Measurements from ENCODE around the gene KCTD16.

KCTD16 gene

DNA sequence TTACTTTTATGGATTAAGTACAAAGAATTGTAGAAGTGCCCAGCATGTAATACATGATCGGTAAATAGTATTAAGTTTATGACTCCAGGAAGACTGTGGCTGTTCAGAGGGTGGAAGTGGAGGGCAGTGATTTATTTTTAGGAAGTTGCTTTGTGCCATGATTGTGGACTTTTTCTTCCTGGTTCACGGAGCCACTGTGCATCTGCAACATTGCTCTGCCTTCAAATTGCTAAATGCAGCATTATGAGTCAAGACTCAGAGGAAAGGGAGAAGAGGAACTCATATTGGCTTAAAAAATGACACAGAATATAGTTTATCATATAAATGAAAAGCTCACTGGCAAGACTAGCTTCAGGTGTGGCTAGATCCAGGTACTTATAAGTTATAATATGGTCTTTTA, 301.5 kb downstream of the KCTD16 start:
- no peak for ATAC-seq

DNA sequence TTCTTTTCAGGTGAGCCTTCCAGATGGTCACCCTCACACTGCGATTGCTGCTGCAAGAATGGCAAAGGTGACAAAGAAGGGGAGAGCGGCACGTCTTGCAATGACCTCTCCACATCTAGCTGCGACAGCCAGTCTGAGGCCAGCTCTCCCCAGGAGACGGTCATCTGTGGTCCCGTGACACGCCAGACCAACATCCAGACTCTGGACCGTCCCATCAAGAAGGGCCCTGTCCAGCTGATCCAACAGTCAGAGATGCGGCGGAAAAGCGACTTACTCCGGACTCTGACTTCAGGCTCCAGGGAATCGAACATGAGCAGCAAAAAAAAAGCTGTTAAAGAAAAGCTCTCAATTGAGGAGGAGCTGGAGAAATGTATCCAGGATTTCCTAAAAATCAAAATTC, 303.0 kb downstream of the KCTD16 start:
- ATAC-seq: no peak
- TF ChIP-seq, protein P1, sequence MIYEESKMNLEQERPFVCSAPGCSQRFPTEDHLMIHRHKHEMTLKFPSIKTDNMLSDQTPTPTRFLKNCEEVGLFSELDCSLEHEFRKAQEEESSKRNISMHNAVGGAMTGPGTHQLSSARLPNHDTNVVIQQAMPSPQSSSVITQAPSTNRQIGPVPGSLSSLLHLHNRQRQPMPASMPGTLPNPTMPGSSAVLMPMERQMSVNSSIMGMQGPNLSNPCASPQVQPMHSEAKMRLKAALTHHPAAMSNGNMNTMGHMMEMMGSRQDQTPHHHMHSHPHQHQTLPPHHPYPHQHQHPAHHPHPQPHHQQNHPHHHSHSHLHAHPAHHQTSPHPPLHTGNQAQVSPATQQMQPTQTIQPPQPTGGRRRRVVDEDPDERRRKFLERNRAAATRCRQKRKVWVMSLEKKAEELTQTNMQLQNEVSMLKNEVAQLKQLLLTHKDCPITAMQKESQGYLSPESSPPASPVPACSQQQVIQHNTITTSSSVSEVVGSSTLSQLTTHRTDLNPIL (CRISPR knock-in tag; IDR thresholded peaks at IDR 0.05; ENCODE audit: low read depth): no peak
- TF ChIP-seq, protein P2, sequence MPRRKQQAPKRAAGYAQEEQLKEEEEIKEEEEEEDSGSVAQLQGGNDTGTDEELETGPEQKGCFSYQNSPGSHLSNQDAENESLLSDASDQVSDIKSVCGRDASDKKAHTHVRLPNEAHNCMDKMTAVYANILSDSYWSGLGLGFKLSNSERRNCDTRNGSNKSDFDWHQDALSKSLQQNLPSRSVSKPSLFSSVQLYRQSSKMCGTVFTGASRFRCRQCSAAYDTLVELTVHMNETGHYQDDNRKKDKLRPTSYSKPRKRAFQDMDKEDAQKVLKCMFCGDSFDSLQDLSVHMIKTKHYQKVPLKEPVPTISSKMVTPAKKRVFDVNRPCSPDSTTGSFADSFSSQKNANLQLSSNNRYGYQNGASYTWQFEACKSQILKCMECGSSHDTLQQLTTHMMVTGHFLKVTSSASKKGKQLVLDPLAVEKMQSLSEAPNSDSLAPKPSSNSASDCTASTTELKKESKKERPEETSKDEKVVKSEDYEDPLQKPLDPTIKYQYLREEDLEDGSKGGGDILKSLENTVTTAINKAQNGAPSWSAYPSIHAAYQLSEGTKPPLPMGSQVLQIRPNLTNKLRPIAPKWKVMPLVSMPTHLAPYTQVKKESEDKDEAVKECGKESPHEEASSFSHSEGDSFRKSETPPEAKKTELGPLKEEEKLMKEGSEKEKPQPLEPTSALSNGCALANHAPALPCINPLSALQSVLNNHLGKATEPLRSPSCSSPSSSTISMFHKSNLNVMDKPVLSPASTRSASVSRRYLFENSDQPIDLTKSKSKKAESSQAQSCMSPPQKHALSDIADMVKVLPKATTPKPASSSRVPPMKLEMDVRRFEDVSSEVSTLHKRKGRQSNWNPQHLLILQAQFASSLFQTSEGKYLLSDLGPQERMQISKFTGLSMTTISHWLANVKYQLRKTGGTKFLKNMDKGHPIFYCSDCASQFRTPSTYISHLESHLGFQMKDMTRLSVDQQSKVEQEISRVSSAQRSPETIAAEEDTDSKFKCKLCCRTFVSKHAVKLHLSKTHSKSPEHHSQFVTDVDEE (CRISPR knock-in tag; IDR thresholded peaks at IDR 0.05): no peak
- TF ChIP-seq ZFP30 (CRISPR knock-in tag; IDR thresholded peaks at IDR 0.05) (no peak), ZNF70 (CRISPR knock-in tag; IDR thresholded peaks at IDR 0.05) (no peak), SNAI2 (CRISPR knock-in tag; IDR thresholded peaks at IDR 0.05) (no peak), BACH2 (CRISPR knock-in tag; IDR thresholded peaks at IDR 0.05; ENCODE audit: borderline replicate concordance) (no peak), TCF4 (CRISPR knock-in tag; IDR thresholded peaks at IDR 0.05; ENCODE audit: borderline replicate concordance) (no peak), ZNF565 (CRISPR knock-in tag; conservative IDR thresholded peaks at IDR 0.05; ENCODE audit: low read depth) (no peak), GLIS3 (CRISPR knock-in tag; IDR thresholded peaks at IDR 0.05) (no peak), ISL1 (CRISPR knock-in tag; IDR thresholded peaks at IDR 0.05) (no peak), ZFP3 (CRISPR knock-in tag; IDR thresholded peaks at IDR 0.05) (no peak), ZC3H10 (CRISPR knock-in tag; IDR thresholded peaks at IDR 0.05) (no peak), RARB (CRISPR knock-in tag; IDR thresholded peaks at IDR 0.05) (no peak), ARNTL (CRISPR knock-in tag; IDR thresholded peaks at IDR 0.05; ENCODE audit: borderline replicate concordance, low read depth) (no peak), ESRRG (CRISPR knock-in tag; IDR thresholded peaks at IDR 0.05) (no peak), CSDC2 (CRISPR knock-in tag; IDR thresholded peaks at IDR 0.05) (no peak)
- TF ChIP-seq, protein P3, sequence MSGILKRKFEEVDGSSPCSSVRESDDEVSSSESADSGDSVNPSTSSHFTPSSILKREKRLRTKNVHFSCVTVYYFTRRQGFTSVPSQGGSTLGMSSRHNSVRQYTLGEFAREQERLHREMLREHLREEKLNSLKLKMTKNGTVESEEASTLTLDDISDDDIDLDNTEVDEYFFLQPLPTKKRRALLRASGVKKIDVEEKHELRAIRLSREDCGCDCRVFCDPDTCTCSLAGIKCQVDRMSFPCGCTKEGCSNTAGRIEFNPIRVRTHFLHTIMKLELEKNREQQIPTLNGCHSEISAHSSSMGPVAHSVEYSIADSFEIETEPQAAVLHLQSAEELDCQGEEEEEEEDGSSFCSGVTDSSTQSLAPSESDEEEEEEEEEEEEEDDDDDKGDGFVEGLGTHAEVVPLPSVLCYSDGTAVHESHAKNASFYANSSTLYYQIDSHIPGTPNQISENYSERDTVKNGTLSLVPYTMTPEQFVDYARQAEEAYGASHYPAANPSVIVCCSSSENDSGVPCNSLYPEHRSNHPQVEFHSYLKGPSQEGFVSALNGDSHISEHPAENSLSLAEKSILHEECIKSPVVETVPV (CRISPR knock-in tag; IDR thresholded peaks at IDR 0.05): no peak
- TF ChIP-seq, protein P4, sequence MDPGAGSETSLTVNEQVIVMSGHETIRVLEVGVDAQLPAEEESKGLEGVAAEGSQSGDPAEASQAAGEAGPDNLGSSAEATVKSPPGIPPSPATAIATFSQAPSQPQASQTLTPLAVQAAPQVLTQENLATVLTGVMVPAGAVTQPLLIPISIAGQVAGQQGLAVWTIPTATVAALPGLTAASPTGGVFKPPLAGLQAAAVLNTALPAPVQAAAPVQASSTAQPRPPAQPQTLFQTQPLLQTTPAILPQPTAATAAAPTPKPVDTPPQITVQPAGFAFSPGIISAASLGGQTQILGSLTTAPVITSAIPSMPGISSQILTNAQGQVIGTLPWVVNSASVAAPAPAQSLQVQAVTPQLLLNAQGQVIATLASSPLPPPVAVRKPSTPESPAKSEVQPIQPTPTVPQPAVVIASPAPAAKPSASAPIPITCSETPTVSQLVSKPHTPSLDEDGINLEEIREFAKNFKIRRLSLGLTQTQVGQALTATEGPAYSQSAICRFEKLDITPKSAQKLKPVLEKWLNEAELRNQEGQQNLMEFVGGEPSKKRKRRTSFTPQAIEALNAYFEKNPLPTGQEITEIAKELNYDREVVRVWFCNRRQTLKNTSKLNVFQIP (CRISPR knock-in tag; IDR thresholded peaks at IDR 0.05; ENCODE audit: borderline replicate concordance, low read depth): no peak

More for the DNA sequence above, 301.5 kb downstream of the KCTD16 start:
- TF ChIP-seq SNAI2 (CRISPR knock-in tag; IDR thresholded peaks at IDR 0.05) (no peak), ZNF8 (CRISPR knock-in tag; IDR thresholded peaks at IDR 0.05) (no peak), RARB (CRISPR knock-in tag; IDR thresholded peaks at IDR 0.05) (no peak), ZNF70 (CRISPR knock-in tag; IDR thresholded peaks at IDR 0.05) (no peak), ZFP30 (CRISPR knock-in tag; IDR thresholded peaks at IDR 0.05) (no peak), TOX (CRISPR knock-in tag; IDR thresholded peaks at IDR 0.05; ENCODE audit: borderline replicate concordance) (no peak), ESRRG (CRISPR knock-in tag; IDR thresholded peaks at IDR 0.05) (no peak), ZNF565 (CRISPR knock-in tag; conservative IDR thresholded peaks at IDR 0.05; ENCODE audit: low read depth) (no peak), CSDC2 (CRISPR knock-in tag; IDR thresholded peaks at IDR 0.05) (no peak), ZC3H10 (CRISPR knock-in tag; IDR thresholded peaks at IDR 0.05) (no peak)
- TF ChIP-seq, protein P2 (CRISPR knock-in tag; IDR thresholded peaks at IDR 0.05): no peak
- TF ChIP-seq, protein P4 (CRISPR knock-in tag; IDR thresholded peaks at IDR 0.05; ENCODE audit: borderline replicate concordance, low read depth): no peak
- TF ChIP-seq, protein P3 (CRISPR knock-in tag; IDR thresholded peaks at IDR 0.05): no peak
